Progenitor cell of endocrine pancreas (in vitro differentiated cells): Measurements from ENCODE around the gene SPATA3. TPM values are rescaled to one million over a fixed set of nuclear protein-coding genes. Genes with fewer than 3 reads are reported as not detected.

Source experiments
- DNase-seq: peaks from one replicate; pipeline ENCODE4 v3.0.0; 2021; ENCODE audit warnings: low spot score; ENCODE audit not compliant: unreplicated experiment
- H3K27ac Mint-ChIP-seq: 2 replicates; pipeline ENCODE4 v1.8.0; 2021; ENCODE audit warnings: mild to moderate bottlenecking, moderate library complexity, mixed read lengths
- H3K27me3 Mint-ChIP-seq: 2 replicates; pipeline ENCODE4 v1.8.0; 2021; ENCODE audit warnings: mixed read lengths
- H3K36me3 Mint-ChIP-seq: 2 replicates; pipeline ENCODE4 v1.8.0; 2022; ENCODE audit warnings: mixed read lengths; ENCODE audit not compliant: insufficient read depth
- H3K4me1 Mint-ChIP-seq: 2 replicates; pipeline ENCODE4 v1.8.0; 2021; ENCODE audit warnings: low read depth, mixed read lengths
- H3K4me3 Mint-ChIP-seq: 2 replicates; pipeline ENCODE4 v1.8.0; 2021; ENCODE audit warnings: low read depth, mild to moderate bottlenecking, moderate library complexity, mixed read lengths
- H3K9me3 Mint-ChIP-seq: 2 replicates; pipeline ENCODE4 v1.8.0; 2021; ENCODE audit warnings: low read depth, mixed read lengths
- CTCF ChIP-seq: fragments of 200-600 bp; sonication (generic); IDR thresholded peaks from one replicate; pipeline ENCODE4 v1.5.0; 2021; ENCODE audit warnings: antibody characterized with exemption, mild to moderate bottlenecking; ENCODE audit not compliant: unreplicated experiment
- total RNA-seq: library from RNA; stranded (reverse); gene quantifications from 2 replicates; pipeline ENCODE4 v1.2.1, GENCODE V29; 2021

Gene SPATA3
- total RNA-seq, 1 donor from 2014 or later = not detected

- Mint-ChIP-seq H3K9me3 (peaks cover 7% of the 10 kb centered on the region), H3K4me3 (no peak overlapping the region), H3K27me3 (peaks cover 45% of the 10 kb centered on the region), H3K4me1 (no peaks in the 10 kb centered on the region), H3K36me3 (no peaks in the 10 kb centered on the region), H3K27ac (no peak overlapping the region)
- no peak for TF ChIP-seq CTCF
- DNase-seq = no peak
Observed at GRCh38 chr2:230998882-230999281, 3.0 kb downstream of the SPATA3 start.

- Mint-ChIP-seq H3K27me3 (peaks cover 45% of the 10 kb centered on the region), H3K27ac (no peak overlapping the region), H3K9me3 (peaks cover 7% of the 10 kb centered on the region), H3K4me3 (no peak overlapping the region), H3K36me3 (no peaks in the 10 kb centered on the region), H3K4me1 (no peaks in the 10 kb centered on the region)
- TF ChIP-seq CTCF = no peak
- no peak for DNase-seq
Observed at GRCh38 chr2:230999477-230999876, 3.6 kb downstream of the SPATA3 start.

- TF ChIP-seq CTCF = peak; percentile 13
- Mint-ChIP-seq H3K27me3 (peaks cover 45% of the 10 kb centered on the region), H3K9me3 (peaks cover 14% of the 10 kb centered on the region), H3K4me1 (no peaks in the 10 kb centered on the region), H3K36me3 (peaks cover under 1% of the 10 kb centered on the region), H3K4me3 (no peak overlapping the region), H3K27ac (no peak overlapping the region)
- no peak for DNase-seq
Observed at GRCh38 chr2:231000211-231000904, 4.4 kb downstream of the SPATA3 start.

- no peak for DNase-seq
- no peak overlapping the region for H3K4me3 Mint-ChIP-seq
- H3K27ac Mint-ChIP-seq = no peak overlapping the region
- peaks cover 2% of the 10 kb centered on the region for H3K36me3 Mint-ChIP-seq
- H3K4me1 Mint-ChIP-seq = no peaks in the 10 kb centered on the region
- peaks cover 45% of the 10 kb centered on the region for H3K27me3 Mint-ChIP-seq
- H3K9me3 Mint-ChIP-seq = peaks cover 17% of the 10 kb centered on the region
- no peak for TF ChIP-seq CTCF
Observed at GRCh38 chr2:231001036-231001435, 5.1 kb downstream of the SPATA3 start.

DNA sequence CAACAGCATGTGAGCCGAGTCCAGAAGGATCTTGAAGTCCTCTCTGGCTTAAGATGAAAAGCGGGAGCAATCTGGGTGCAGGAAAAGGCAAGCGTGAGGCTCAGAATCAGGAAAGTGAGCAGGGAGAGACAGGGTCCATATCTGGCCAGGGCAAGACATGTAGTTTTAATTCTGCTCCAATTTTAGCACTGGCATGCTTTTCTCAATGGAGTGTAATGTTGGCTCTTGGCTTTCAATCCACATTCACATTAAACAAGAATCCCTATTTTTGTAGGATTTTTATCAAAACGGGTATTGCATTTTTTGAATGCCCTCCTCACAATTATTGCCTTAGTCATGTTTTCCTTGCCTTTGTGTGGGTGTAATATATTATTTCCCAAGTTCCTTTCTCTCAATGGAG, 6.0 kb downstream of the SPATA3 start:
- H3K9me3 Mint-ChIP-seq = peaks cover 15% of the 10 kb centered on the region
- no peak for DNase-seq
- no peak overlapping the region for H3K4me3 Mint-ChIP-seq
- no peak for TF ChIP-seq CTCF
- H3K27me3 Mint-ChIP-seq = peaks cover 44% of the 10 kb centered on the region
- no peak overlapping the region for H3K27ac Mint-ChIP-seq
- peaks cover 2% of the 10 kb centered on the region for H3K36me3 Mint-ChIP-seq
- peaks cover 3% of the 10 kb centered on the region for H3K4me1 Mint-ChIP-seq
